HEK293 (cell line): ENCODE data around the gene CACHD1.

Source experiments
- BCL11A ChIP-seq: fragments of 450-650 bp; formaldehyde crosslinking; IDR thresholded peaks from 2 replicates; pipeline ENCODE4 v1.5.1; 2016; ENCODE audit warnings: low read depth, missing biosample characterization, missing genetic modification characterization
- CTCF ChIP-seq: fragments of 450-650 bp; formaldehyde crosslinking; IDR thresholded peaks from 2 replicates; pipeline ENCODE4 v1.5.1; 2016; ENCODE audit warnings: missing biosample characterization, missing genetic modification characterization
- GFI1B ChIP-seq: fragments of 450-650 bp; formaldehyde crosslinking; IDR thresholded peaks from 2 replicates; pipeline ENCODE4 v1.5.1; 2016; ENCODE audit warnings: missing biosample characterization, missing genetic modification characterization
- GLI2 ChIP-seq: fragments of 450-650 bp; formaldehyde crosslinking; IDR thresholded peaks from 2 replicates; pipeline ENCODE4; 2017; ENCODE audit warnings: missing biosample characterization, missing genetic modification characterization, low read depth, borderline replicate concordance
- KLF8 ChIP-seq: fragments of 450-650 bp; formaldehyde crosslinking; IDR thresholded peaks from 2 replicates; pipeline ENCODE4 v1.5.1; 2016; ENCODE audit warnings: missing biosample characterization, missing genetic modification characterization
- REST ChIP-seq: fragments of 450-650 bp; formaldehyde crosslinking; IDR thresholded peaks from 2 replicates; pipeline ENCODE4 v1.5.1; 2016; ENCODE audit warnings: missing biosample characterization, missing genetic modification characterization
- SCRT2 ChIP-seq: fragments of 450-650 bp; formaldehyde crosslinking; IDR thresholded peaks from 2 replicates; pipeline ENCODE4 v1.5.1; 2016; ENCODE audit warnings: missing biosample characterization, missing genetic modification characterization
- ZBTB10 ChIP-seq: fragments of 450-650 bp; formaldehyde crosslinking; IDR thresholded peaks from 2 replicates; pipeline ENCODE4 v1.5.1; 2016; ENCODE audit warnings: missing biosample characterization, missing genetic modification characterization
- ZBTB17 ChIP-seq: fragments of 450-650 bp; formaldehyde crosslinking; IDR thresholded peaks from 2 replicates; pipeline ENCODE4 v1.5.1; 2016; ENCODE audit warnings: missing biosample characterization, missing genetic modification characterization
- ZBTB7A ChIP-seq: fragments of 450-650 bp; formaldehyde crosslinking; IDR thresholded peaks from 2 replicates; pipeline ENCODE4 v1.5.1; 2016; ENCODE audit warnings: low read depth, missing biosample characterization, missing genetic modification characterization
- ZBTB8A ChIP-seq: fragments of 450-650 bp; formaldehyde crosslinking; IDR thresholded peaks from 2 replicates; pipeline ENCODE4 v1.5.1; 2016; ENCODE audit warnings: missing biosample characterization, missing genetic modification characterization
- ZFP37 ChIP-seq: fragments of 450-650 bp; formaldehyde crosslinking; IDR thresholded peaks from 2 replicates; pipeline ENCODE4 v1.5.1; 2016; ENCODE audit warnings: missing biosample characterization, missing genetic modification characterization
- ZNF10 ChIP-seq: fragments of 450-650 bp; formaldehyde crosslinking; IDR thresholded peaks from 2 replicates; pipeline ENCODE4 v1.5.1; 2017; ENCODE audit warnings: missing biosample characterization, missing genetic modification characterization
- ZNF16 ChIP-seq: fragments of 450-650 bp; formaldehyde crosslinking; IDR thresholded peaks from 2 replicates; pipeline ENCODE4 v1.5.1; 2016; ENCODE audit warnings: low read depth, missing biosample characterization, missing genetic modification characterization
- ZNF24 ChIP-seq: fragments of 450-650 bp; formaldehyde crosslinking; IDR thresholded peaks from 2 replicates; pipeline ENCODE4 v1.5.1; 2016; ENCODE audit warnings: missing biosample characterization, missing genetic modification characterization
- ZNF311 ChIP-seq: fragments of 450-650 bp; formaldehyde crosslinking; IDR thresholded peaks from 2 replicates; pipeline ENCODE4 v1.5.1; 2017; ENCODE audit warnings: missing biosample characterization, missing genetic modification characterization, borderline replicate concordance
- ZNF37A ChIP-seq: fragments of 450-650 bp; IDR thresholded peaks from 2 replicates; pipeline ENCODE4 v1.5.1; 2018; ENCODE audit warnings: missing biosample characterization, missing genetic modification characterization
- ZNF449 ChIP-seq: fragments of 450-650 bp; formaldehyde crosslinking; IDR thresholded peaks from 2 replicates; pipeline ENCODE4 v1.5.1; 2017; ENCODE audit warnings: missing biosample characterization, mild to moderate bottlenecking, missing genetic modification characterization, moderate library complexity
- ZNF510 ChIP-seq: fragments of 450-650 bp; formaldehyde crosslinking; IDR thresholded peaks from 2 replicates; pipeline ENCODE4 v1.5.1; 2018; ENCODE audit warnings: mild to moderate bottlenecking, missing genetic modification characterization, missing biosample characterization; ENCODE audit not compliant: insufficient replicate concordance
- ZNF555 ChIP-seq: fragments of 450-650 bp; formaldehyde crosslinking; conservative IDR thresholded peaks from 2 replicates; pipeline ENCODE4 v1.5.1; 2017; ENCODE audit warnings: missing biosample characterization, mild to moderate bottlenecking, missing genetic modification characterization, inconsistent platforms
- ZNF561 ChIP-seq: fragments of 450-650 bp; IDR thresholded peaks from 2 replicates; pipeline ENCODE4 v1.5.1; 2018; ENCODE audit warnings: missing biosample characterization, missing genetic modification characterization, borderline replicate concordance
- ZNF768 ChIP-seq: fragments of 450-650 bp; formaldehyde crosslinking; IDR thresholded peaks from 2 replicates; pipeline ENCODE4 v1.5.1; 2018; ENCODE audit warnings: missing biosample characterization, mild to moderate bottlenecking, missing genetic modification characterization
- ZNF837 ChIP-seq: fragments of 450-650 bp; formaldehyde crosslinking; IDR thresholded peaks from 2 replicates; pipeline ENCODE4 v1.5.1; 2016; ENCODE audit warnings: missing biosample characterization, missing genetic modification characterization
- TF ChIP-seq, protein P1 (sequence below): fragments of 450-650 bp; formaldehyde crosslinking; IDR thresholded peaks from 2 replicates; pipeline ENCODE4 v1.5.1; 2016; ENCODE audit warnings: missing biosample characterization, missing genetic modification characterization
- TF ChIP-seq, protein P2 (sequence below): fragments of 450-650 bp; formaldehyde crosslinking; IDR thresholded peaks from 2 replicates; pipeline ENCODE4 v1.5.0; 2017; ENCODE audit warnings: missing biosample characterization, missing genetic modification characterization, borderline replicate concordance

CACHD1 gene

DNA sequence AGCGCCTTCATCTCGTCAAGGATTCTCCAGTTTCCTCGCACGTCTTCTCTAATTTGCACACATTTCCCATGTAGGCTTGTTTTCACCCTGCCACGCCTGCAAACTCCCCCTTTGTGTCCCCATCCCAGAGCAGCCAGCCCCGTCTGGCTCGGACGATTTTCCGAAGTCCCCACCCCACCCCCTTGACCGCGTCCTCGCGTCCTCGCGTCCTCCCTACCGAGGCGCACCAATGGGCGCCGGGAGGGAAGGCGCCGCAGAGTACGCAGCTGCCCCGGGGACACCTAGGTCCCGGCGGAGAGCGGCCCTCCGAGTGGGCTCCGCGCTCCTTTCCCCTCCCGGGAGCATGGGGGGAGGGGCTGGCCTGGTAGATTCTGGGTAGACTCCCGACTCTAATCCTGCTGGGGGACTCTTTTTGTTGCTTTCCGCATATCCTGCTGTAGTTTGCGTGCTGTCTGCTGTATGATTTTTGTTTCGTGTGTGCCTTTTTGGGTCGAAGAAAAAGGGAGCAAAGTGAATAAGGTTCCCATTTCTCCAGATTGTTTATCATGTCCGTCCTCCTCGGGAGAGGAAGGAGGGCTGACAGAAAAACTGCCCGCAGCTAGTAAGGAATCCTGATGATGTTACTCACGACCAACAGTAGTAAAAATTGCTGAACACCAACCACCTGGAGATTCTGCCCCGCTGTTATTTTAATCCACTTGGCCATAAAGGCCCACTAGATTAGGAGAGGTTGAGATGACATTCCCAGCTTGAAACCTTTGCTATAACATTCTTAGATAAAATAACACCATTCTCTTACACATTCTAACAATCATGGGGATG, 1.5 kb downstream of the CACHD1 start (continued):
- peak; percentile 90 for TF ChIP-seq ZNF561
- peak; percentile 73 for TF ChIP-seq SCRT2 (tag by site-specific recombination)
- TF ChIP-seq ZNF449 = peak; percentile 32; the same call in 1 of the 2 replicates
- TF ChIP-seq, protein P1, sequence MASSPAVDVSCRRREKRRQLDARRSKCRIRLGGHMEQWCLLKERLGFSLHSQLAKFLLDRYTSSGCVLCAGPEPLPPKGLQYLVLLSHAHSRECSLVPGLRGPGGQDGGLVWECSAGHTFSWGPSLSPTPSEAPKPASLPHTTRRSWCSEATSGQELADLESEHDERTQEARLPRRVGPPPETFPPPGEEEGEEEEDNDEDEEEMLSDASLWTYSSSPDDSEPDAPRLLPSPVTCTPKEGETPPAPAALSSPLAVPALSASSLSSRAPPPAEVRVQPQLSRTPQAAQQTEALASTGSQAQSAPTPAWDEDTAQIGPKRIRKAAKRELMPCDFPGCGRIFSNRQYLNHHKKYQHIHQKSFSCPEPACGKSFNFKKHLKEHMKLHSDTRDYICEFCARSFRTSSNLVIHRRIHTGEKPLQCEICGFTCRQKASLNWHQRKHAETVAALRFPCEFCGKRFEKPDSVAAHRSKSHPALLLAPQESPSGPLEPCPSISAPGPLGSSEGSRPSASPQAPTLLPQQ (tag by site-specific recombination) = peak; percentile 24; the same call in 1 of the 2 replicates
- TF ChIP-seq GFI1B (tag by site-specific recombination) = no peak
- TF ChIP-seq ZFP37 (tag by site-specific recombination) = 0 out of 2 replicates have a peak, but pooled peaks have one; percentile 42
- TF ChIP-seq KLF8 = 0 out of 2 replicates have a peak, but pooled peaks have one; percentile 53
- peak; percentile 92 for TF ChIP-seq ZBTB8A (tag by site-specific recombination)
- no peak for TF ChIP-seq ZNF37A (tag by site-specific recombination)
- peak; percentile 57; the same call in 1 of the 2 replicates for TF ChIP-seq ZBTB10 (tag by site-specific recombination)
- TF ChIP-seq ZNF311 = no peak
- TF ChIP-seq GLI2 = peak; percentile 56; the same call in 1 of the 2 replicates
- 0 out of 2 replicates have a peak, but pooled peaks have one; percentile 10 for TF ChIP-seq ZNF24
- no peak for TF ChIP-seq ZNF16 (tag by site-specific recombination)
- no peak for TF ChIP-seq ZNF768 (tag by site-specific recombination)
- TF ChIP-seq BCL11A = no peak
- TF ChIP-seq ZNF555 = no peak
- peak; percentile 82 for TF ChIP-seq ZBTB17
- TF ChIP-seq CTCF (tag by site-specific recombination) = no peak
- peak; percentile 71; the same call in 1 of the 2 replicates for TF ChIP-seq ZNF10
- peak; percentile 91 for TF ChIP-seq ZNF510 (tag by site-specific recombination)
- peak; percentile 54; the same call in 1 of the 2 replicates for TF ChIP-seq REST (tag by site-specific recombination)
- TF ChIP-seq ZNF837 (tag by site-specific recombination) = no peak
- no peak for TF ChIP-seq ZBTB7A (tag by site-specific recombination)
- TF ChIP-seq, protein P2, sequence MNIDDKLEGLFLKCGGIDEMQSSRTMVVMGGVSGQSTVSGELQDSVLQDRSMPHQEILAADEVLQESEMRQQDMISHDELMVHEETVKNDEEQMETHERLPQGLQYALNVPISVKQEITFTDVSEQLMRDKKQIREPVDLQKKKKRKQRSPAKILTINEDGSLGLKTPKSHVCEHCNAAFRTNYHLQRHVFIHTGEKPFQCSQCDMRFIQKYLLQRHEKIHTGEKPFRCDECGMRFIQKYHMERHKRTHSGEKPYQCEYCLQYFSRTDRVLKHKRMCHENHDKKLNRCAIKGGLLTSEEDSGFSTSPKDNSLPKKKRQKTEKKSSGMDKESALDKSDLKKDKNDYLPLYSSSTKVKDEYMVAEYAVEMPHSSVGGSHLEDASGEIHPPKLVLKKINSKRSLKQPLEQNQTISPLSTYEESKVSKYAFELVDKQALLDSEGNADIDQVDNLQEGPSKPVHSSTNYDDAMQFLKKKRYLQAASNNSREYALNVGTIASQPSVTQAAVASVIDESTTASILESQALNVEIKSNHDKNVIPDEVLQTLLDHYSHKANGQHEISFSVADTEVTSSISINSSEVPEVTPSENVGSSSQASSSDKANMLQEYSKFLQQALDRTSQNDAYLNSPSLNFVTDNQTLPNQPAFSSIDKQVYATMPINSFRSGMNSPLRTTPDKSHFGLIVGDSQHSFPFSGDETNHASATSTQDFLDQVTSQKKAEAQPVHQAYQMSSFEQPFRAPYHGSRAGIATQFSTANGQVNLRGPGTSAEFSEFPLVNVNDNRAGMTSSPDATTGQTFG = no peak
